IPS-11a (cell line): ENCODE results near the gene MAML2.
"Not testable (repeated sequence)": the region's sequence is repeated elsewhere in the genome, so short reads cannot be mapped to it uniquely, and the experiment has no call there.

Experiments used
- H3K4me3 ChIP-seq: one replicate; pipeline ENCODE4 v1.5.1; 2013; ENCODE audit warnings: low read depth, low read length, control low read depth

Gene MAML2

GRCh38 chr11:96294289-96294688 is 48.7 kb downstream of the MAML2 start:
- no peak overlapping the region for H3K4me3 ChIP-seq

GRCh38 chr11:96293598-96294021 is 49.4 kb downstream of the MAML2 start:
- H3K4me3 ChIP-seq: no peak overlapping the region

- no peak overlapping the region for H3K4me3 ChIP-seq
These were observed 49.9 kb downstream of the MAML2 start for GRCh38 chr11:96293109-96293508.

DNA sequence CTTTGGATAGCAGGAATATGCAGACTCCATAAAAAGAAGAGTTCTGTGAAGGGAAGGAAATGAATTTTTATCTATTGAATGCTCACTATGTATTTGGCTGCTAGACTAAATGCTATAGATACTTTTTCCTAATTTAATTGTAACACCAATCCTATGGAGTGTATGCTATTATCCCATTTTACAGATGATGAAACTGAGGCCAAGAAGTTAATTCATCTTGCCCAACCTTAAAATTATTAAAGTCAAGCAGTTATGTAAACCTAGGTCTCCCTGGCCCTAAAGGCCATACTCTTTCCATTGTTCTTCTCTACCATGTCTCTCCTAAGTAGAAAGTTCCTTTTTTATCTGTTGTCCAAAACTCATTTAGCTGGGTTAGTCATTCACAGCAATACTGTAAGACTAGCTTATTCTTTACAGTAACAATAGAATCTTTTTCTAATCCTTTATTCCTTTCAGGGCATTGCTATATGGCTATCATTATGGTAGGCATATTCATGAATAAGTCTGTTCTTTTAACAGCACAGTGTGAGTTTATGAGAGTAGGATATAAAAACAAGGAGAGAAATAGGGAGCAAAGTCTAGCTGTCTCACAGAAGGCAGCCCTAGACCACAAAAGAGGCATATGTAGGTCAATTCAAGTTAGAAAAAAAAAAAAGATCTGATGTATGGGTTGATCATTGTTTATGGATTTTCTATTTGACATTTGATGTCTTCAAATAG is 50.5 kb downstream of the MAML2 start:
- H3K4me3 ChIP-seq: no peak overlapping the region

- H3K4me3 ChIP-seq: no peak overlapping the region
These were observed 52.4 kb downstream of the MAML2 start for GRCh38 chr11:96290631-96291030.

DNA sequence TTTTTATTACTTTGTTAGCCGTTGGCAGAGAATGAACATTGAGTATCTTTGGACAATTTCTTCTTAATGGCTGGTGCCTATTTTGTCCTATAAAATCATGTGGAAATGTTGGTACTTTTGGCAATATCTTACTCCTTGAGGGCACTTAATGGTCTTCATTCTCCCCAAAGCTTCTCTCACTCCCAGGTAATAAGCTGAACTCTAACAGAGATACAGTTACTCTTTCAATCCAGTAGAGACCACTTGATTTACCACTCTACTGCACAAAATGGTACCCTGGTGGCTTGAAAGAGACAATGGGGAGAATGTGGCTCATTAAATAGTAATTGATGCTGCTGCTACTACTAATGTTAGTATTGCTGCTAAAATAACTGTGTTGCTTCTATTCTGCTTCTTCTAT is 53.0 kb downstream of the MAML2 start:
- H3K4me3 ChIP-seq: no peak overlapping the region

DNA sequence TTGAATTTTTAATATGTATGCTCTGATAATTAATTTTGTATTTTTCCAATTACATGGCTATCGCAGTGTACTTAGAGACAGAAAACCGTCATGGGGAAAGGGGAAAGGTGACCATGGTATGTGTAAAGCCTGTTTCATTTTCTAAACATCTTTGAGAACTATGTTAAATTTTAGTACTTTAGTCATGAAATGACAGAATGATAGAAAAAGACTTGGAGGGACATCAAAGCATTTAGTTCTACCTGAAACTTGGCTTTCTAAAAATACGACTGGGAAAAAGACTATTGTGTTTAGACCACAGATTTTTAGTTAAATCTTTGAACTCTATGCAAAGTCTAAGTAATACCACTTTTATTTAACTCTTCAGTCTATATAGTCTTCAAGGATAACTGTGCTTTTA is 54.1 kb downstream of the MAML2 start:
- no peak overlapping the region for H3K4me3 ChIP-seq

DNA sequence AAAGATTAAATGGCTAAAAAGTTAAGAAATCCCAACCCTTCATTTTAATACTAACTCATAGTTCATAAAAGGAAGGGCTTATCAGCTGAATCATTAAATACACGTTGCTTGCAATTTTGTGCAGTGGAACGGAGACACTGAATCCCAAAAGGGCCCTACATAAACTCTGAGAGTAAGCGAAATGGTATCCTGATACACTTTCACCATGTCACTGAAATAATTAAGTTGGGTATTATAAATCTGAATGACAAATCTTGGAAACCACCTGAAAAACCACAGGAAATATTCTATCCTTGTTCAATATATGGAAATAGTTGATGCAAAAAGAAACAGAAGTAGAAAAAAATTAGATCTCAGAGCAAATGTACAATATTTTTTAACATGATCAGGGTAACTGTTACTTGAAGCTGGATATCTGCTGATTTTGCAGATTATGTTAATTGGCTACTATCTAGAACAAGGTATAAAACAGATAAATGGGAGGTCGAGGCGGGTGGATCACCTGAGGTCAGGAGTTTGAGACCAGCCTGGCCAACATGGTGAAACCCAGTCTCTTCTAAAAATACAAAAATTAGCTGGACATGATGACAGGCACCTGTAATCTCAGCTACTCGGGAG is 55.1 kb downstream of the MAML2 start:
- no peak overlapping the region for H3K4me3 ChIP-seq

DNA sequence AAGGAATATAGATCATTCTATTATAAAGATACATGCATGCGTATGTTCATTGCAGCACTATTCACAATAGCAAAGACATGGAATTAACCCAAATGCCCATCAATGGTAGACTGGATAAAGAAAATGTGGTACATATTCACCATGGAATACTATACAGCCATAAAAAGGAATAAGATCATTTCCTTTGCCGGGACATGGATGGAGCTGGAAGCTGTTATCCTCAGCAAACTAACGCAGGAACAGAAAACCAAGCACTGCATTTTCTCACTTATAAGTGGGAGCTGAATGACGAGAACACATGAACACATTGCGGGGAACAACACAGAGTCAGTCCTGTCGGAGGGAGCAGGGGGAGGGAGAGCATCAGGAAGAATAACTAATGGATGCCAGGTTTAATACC is 57.0 kb downstream of the MAML2 start:
- H3K4me3 ChIP-seq: not testable (repeated sequence)

DNA sequence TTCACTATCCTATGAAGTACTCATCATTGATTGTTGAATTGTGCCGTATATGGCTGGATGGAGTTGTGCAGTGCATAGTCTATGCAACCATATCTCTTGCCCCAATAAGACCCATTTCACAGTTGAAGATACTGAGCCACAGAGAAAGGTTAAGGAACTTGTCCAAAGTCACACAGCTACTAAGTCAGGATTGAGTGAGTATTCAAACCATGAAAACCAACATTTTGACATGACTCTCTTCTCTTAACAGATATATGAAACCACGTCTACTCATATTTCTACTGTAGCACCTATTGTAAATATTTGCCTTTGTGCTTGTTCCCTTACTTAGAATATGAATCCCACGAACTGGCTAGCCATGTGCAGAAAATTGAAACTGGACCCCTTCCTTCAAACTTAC is 58.1 kb downstream of the MAML2 start:
- H3K4me3 ChIP-seq: no peak overlapping the region

DNA sequence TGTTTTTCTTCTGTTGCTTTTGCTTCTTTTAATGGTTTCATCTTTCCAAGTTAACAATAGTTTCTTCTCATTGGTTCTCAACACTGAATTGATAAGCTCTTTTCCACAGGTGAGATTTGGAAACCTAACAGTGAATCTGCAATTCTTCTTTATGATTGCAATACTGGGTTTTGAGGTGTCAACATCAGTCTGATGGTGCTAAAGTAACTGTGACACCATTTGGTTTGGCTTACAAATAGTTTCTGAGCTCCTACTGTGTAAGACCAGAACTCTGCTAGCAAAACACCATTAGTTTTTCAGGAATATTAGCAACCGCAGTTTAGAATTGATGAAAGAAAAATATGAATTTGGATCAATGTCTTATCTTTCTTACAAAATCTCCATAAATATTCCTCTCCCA is 58.6 kb downstream of the MAML2 start:
- no peak overlapping the region for H3K4me3 ChIP-seq

DNA sequence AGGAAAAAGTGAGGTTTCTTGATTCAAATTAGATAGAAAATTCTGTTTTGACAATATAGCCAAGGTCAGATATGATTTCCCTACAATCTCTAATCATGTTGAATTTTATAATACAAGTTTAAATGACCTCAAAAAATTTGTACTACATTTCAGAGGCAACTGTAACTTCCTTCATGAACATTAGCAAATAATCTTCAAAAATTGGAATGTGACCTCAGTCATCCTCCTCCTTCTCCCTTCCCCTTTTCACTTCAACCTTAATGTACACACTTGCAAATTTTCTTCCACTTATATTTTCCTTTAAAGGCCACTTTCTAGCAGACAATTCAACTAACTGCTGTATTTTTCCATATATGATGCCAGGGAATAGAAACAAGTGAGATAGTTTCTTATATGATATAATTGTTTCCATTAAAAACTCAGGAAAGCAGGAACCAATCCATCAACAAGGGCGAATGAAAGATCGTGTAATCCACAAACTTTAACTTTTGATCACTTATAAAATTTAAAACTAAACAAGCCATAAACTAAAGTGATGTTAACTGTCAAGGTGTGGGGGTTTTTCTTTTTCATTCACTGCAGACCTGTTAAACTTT is 60.3 kb downstream of the MAML2 start:
- H3K4me3 ChIP-seq: no peak overlapping the region

DNA sequence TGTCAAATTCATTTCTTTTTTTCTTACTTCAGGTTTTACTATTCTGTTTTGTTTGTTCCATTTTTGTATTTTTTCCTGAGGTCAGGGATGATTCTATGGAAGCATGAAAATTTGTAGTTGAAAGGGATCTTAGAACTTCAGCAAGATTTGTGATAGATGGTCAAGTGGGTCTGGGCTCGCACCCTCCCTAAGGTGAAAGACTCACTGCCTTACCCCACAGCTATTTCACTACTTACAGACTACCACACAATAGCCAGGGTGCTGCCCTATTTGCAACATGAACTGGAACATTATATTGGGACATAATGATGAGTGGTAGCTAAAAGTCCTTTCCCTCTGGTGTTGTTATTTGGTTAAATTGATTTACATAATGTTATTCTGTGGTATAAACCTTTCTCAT is 62.6 kb downstream of the MAML2 start:
- no peak overlapping the region for H3K4me3 ChIP-seq

GRCh38 chr11:96279896-96280290 is 63.1 kb downstream of the MAML2 start:
- no peak overlapping the region for H3K4me3 ChIP-seq

DNA sequence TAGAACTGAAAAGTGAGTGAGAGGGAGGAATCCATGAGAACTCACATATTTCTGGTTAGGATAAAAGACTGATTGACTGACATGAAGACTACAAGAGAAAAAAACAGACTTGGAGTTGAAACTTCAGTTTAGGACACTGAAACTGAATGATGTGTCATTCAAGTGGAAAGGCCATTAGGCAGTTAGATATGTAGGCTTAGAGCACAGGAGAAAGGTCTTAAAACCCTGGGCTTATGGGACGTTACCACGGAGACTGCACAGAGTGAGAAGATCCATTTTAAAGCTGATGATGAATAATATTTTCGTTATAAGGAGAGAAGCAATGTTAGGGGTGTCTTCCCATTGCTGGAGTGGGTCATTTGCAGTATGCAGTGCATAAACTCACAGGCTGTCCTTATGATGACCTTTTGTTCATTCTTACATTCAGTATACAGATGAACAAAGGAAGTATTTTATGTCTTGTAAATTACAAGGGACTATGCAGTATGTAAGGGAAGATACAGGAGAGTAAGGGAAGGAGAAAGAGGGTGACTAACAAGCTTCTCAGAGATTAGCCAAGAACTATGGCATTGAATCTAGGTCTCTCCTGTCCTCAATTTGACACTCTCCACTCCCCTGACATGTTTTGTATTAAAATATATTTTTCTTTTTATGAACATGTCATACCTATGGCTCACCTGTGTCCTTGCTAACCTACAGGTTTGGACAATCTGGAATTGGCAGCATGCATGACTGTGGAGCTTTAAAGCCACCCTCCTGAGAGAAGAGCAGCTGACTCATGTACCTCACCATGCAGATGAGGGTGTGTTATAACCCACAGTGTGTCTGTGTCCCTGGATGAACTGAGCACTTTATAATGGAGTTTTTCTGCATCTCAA is 63.7 kb downstream of the MAML2 start:
- no peak overlapping the region for H3K4me3 ChIP-seq

GRCh38 chr11:96278039-96278897 is 64.7 kb downstream of the MAML2 start:
- H3K4me3 ChIP-seq: no peak overlapping the region

DNA sequence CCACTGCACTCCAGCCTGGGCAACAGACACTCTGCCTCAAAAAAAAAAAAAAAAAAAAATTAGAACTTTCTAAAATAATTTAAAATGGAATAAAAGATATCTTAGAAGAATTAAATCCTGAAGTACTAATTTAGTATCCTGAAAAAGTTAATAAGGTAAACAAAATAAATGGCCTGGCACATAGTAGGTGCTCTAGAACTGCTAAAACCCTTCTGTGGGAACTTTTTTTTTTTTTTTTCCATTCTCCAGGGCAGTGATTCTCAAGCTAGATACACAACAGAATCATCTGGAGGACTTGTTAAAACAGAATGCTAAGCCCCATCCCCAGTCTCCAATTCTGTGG is 65.3 kb downstream of the MAML2 start:
- H3K4me3 ChIP-seq: no peak overlapping the region

- no peak overlapping the region for H3K4me3 ChIP-seq
These were observed 66.2 kb downstream of the MAML2 start for GRCh38 chr11:96276836-96277235.

DNA sequence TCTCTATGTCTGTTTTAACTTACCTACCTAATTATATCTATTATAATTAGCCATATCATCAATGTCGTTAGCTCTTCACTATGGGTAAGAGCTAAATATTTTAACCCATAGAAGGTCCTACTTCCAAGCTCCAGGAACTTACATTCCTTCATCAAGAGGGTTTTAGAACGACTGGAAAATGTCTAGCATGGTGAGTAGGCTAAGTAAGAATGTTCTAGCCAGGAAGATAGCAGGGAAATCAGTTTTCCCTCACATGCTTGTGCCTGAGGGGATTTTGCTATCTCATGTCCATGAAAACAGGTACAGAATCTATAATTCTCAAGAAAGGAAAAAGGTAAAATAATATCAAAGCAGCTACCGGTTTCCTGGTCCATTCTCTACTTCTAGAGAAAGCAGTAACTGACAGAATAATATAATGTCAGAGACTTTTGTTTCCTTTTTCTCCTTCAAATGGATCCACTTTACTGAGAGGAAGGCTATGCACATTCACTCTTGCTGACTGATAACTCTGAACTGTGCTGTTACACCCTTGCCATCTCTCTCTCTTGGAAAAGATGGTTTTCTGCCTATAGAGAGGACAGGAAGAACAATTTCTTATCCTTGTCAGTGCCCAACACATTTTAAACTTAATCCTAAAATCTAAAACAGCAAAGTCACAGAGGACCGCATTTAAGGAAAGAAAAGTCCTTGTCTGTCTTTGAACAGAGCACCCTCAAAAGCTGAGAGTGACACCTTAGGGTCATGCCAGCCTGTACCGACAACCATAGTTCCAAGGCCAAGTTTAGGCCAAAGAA is 67.0 kb downstream of the MAML2 start:
- no peak overlapping the region for H3K4me3 ChIP-seq

DNA sequence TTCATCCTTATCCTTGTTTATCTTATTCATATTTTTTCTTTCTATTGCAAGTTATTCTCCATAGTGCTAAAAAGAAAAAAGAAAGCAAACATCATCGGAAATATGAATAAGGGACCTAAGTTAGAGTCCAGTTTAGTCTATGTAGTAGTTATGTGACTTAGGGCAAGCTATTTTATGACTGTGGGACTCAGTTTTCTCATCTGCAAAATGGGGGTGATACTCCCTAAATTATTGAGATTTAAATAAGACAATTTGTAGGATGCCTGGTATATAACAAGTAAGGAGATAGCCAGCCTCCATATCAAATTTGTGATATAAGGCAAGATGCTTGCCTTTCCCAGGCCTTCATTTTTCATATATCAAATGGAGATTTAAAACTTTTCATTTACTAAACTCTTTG is 69.5 kb downstream of the MAML2 start:
- no peak overlapping the region for H3K4me3 ChIP-seq
